LoVo (cell line): ENCODE measurements around the gene ARHGEF25.
A peak's percentile ranks its signal among the peaks of the same experiment; 100 is the strongest.
"Not testable (repeated sequence)": the region's sequence is repeated elsewhere in the genome, so short reads cannot be mapped to it uniquely, and the experiment has no call there.

Experiments used
- DNase-seq: peaks from one replicate; pipeline ENCODE4 v3.0.0-alpha.2; 2016; ENCODE audit warnings: low spot score

The ARHGEF25 gene

GRCh38 chr12:57586128-57586527 is 25.1 kb upstream of the ARHGEF25 start:
- no peak for DNase-seq

- DNase-seq, result no peak
Observed at GRCh38 chr12:57586832-57587429, 24.3 kb upstream of the ARHGEF25 start.

GRCh38 chr12:57588951-57589610 is 22.2 kb upstream of the ARHGEF25 start:
- not testable (repeated sequence) for DNase-seq

GRCh38 chr12:57590479-57590863 is 20.8 kb upstream of the ARHGEF25 start:
- no peak for DNase-seq

- DNase-seq, result peak; percentile 97
Observed at GRCh38 chr12:57590864-57591781, 20.1 kb upstream of the ARHGEF25 start, which contains the start of gene PIP4K2C. Gene PIP4K2C, plus strand, starts transcription at chr12:57591192. Its CDS starts 98 bp downstream, at chr12:57591290.

- DNase-seq, result no peak
Observed at GRCh38 chr12:57591782-57592325, 19.4 kb upstream of the ARHGEF25 start.

GRCh38 chr12:57592551-57593165 is 18.6 kb upstream of the ARHGEF25 start:
- no peak for DNase-seq

- no peak for DNase-seq
Observed at GRCh38 chr12:57593187-57593586, 18.0 kb upstream of the ARHGEF25 start.

- DNase-seq, result no peak
Observed at GRCh38 chr12:57600395-57600794, 10.8 kb upstream of the ARHGEF25 start.

GRCh38 chr12:57602544-57602943 is 8.7 kb upstream of the ARHGEF25 start:
- no peak for DNase-seq

GRCh38 chr12:57603324-57603723 is 7.9 kb upstream of the ARHGEF25 start:
- no peak for DNase-seq

- peak; percentile 9 for DNase-seq
Observed at GRCh38 chr12:57603815-57604453, 7.3 kb upstream of the ARHGEF25 start.

- no peak for DNase-seq
Observed at GRCh38 chr12:57604454-57604991, 6.7 kb upstream of the ARHGEF25 start, which contains the start of gene DTX3. Gene DTX3, plus strand, starts transcription at chr12:57604824. Its CDS starts 1,694 bp downstream, at chr12:57606518.

- DNase-seq, result no peak
Observed at GRCh38 chr12:57604992-57605810, 6.0 kb upstream of the ARHGEF25 start.

- DNase-seq, result no peak
Observed at GRCh38 chr12:57605811-57606311, 5.4 kb upstream of the ARHGEF25 start.

- DNase-seq, result no peak
Observed at GRCh38 chr12:57606399-57606798, 4.8 kb upstream of the ARHGEF25 start.

GRCh38 chr12:57606821-57607220 is 4.4 kb upstream of the ARHGEF25 start:
- no peak for DNase-seq

GRCh38 chr12:57607958-57608663 is 3.1 kb upstream of the ARHGEF25 start:
- no peak for DNase-seq

- no peak for DNase-seq
Observed at GRCh38 chr12:57609101-57609780, 2.0 kb upstream of the ARHGEF25 start.
